Astrocyte of the cerebellum (primary cell): ENCODE measurements around the gene DNM3.

ENCODE experiments used
- DNase-seq: peaks from one replicate; pipeline ENCODE4 v3.0.0-alpha.2; 2011; ENCODE audit warnings: low read depth
- H3K4me3 ChIP-seq: 2 replicates; pipeline ENCODE4 v1.5.1; 2011; ENCODE audit warnings: mild to moderate bottlenecking, low read depth, low read length, moderate library complexity
- in situ Hi-C: cut with HindIII; loops from 2 replicates; pipeline ENCODE4 v1.10.0; 2017; ENCODE audit warnings: low sequenced_read_pairs
- TF ChIP-seq, protein P1 (sequence below): IDR thresholded peaks from 2 replicates; pipeline ENCODE4 v1.5.1; 2012; ENCODE audit warnings: low read length, low read depth, moderate library complexity, mild to moderate bottlenecking; ENCODE audit errors: missing control alignments

The DNM3 gene

GRCh38 chr1:172167796-172168596 is 326.7 kb downstream of the DNM3 start:
- H3K4me3 ChIP-seq: no peak overlapping the region
- DNase-seq: peak; percentile 94
- TF ChIP-seq, protein P1, sequence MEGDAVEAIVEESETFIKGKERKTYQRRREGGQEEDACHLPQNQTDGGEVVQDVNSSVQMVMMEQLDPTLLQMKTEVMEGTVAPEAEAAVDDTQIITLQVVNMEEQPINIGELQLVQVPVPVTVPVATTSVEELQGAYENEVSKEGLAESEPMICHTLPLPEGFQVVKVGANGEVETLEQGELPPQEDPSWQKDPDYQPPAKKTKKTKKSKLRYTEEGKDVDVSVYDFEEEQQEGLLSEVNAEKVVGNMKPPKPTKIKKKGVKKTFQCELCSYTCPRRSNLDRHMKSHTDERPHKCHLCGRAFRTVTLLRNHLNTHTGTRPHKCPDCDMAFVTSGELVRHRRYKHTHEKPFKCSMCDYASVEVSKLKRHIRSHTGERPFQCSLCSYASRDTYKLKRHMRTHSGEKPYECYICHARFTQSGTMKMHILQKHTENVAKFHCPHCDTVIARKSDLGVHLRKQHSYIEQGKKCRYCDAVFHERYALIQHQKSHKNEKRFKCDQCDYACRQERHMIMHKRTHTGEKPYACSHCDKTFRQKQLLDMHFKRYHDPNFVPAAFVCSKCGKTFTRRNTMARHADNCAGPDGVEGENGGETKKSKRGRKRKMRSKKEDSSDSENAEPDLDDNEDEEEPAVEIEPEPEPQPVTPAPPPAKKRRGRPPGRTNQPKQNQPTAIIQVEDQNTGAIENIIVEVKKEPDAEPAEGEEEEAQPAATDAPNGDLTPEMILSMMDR: no peak
- in situ Hi-C loops: no loop called here

GRCh38 chr1:172168597-172168872 is 327.2 kb downstream of the DNM3 start:
- TF ChIP-seq, protein P1: no peak
- in situ Hi-C loops: no loop called here
- H3K4me3 ChIP-seq: no peak overlapping the region
- DNase-seq: no peak

DNA sequence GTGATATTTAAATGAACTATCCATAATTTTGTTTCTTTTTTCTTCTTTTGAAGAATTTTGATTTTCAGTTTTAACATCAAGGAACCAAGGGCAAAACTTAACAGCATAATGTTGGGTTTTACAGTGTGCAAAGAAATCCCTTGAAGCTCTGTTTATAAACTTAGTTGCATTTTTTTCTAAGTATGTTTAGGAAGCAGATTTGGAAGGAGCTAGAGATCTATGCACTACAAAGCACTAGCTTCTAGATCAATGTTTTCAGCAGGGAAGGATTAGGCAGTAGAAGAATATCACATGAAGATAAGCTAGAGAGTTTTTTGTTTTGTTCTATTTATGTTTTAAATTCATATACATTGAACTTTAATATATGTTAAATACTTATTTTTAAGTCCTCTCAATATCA is 328.5 kb downstream of the DNM3 start:
- no peak overlapping the region for H3K4me3 ChIP-seq
- TF ChIP-seq, protein P1: no peak
- DNase-seq: no peak
- in situ Hi-C loops: no loop called here

DNA sequence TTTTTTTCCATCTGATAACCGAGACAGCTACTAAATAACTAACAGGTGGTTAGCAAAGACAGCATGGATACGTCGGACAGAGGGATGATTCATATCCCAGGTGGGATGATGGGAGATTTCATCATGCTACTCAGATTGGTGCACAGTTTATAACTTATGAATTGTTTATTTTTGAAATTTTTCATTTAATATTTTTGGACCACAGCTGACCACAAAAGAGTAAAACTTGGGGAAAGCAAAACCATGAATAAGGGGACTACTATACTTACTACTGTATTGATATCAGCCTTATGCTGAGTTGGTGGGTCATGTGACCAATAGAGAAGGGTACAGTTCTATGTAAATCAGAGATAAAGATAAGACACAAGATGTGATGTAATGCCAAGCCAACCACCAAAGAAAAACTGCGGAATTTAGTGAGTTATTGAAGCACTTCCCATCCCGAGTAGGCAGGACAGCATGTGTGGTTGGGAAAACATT is 331.1 kb downstream of the DNM3 start:
- no peak overlapping the region for H3K4me3 ChIP-seq
- in situ Hi-C loops: no loop called here
- TF ChIP-seq, protein P1: no peak
- no peak for DNase-seq

GRCh38 chr1:172176206-172176605 is 334.9 kb downstream of the DNM3 start:
- TF ChIP-seq, protein P1: no peak
- in situ Hi-C loops: no loop called here
- no peak for DNase-seq
- no peak overlapping the region for H3K4me3 ChIP-seq

GRCh38 chr1:172177849-172178248 is 336.6 kb downstream of the DNM3 start:
- no peak overlapping the region for H3K4me3 ChIP-seq
- DNase-seq: no peak
- TF ChIP-seq, protein P1: no peak
- in situ Hi-C loops: no loop called here
